Cortex of kidney (tissue), 1 donor: ENCODE results near the gene PDXDC1.
"Not testable (repeated sequence)": the region's sequence is repeated elsewhere in the genome, so short reads cannot be mapped to it uniquely, and the experiment has no call there.

ENCODE experiments used
- DNase-seq: peaks from one replicate; lab custom pipeline; 2025; lab: John Stamatoyannopoulos, UW

PDXDC1 gene

GRCh38 chr16:14971621-14972228 is 3.1 kb upstream of the PDXDC1 start:
- DNase-seq: not testable (repeated sequence)

GRCh38 chr16:14973785-14974322 is 972 bp upstream of the PDXDC1 start:
- DNase-seq: not testable (repeated sequence)

- DNase-seq: not testable (repeated sequence)
Measured at GRCh38 chr16:14974331-14974655, 533 bp upstream of the PDXDC1 start.

- not testable (repeated sequence) for DNase-seq
Measured at GRCh38 chr16:14975418-14976194, 780 bp downstream of the PDXDC1 start.

GRCh38 chr16:14976971-14977736 is 2.3 kb downstream of the PDXDC1 start:
- DNase-seq: not testable (repeated sequence)

GRCh38 chr16:14978281-14978680 is 3.5 kb downstream of the PDXDC1 start:
- DNase-seq: not testable (repeated sequence)

GRCh38 chr16:14978908-14979307 is 4.1 kb downstream of the PDXDC1 start:
- DNase-seq: not testable (repeated sequence)

GRCh38 chr16:14981234-14981633 is 6.4 kb downstream of the PDXDC1 start:
- DNase-seq: not testable (repeated sequence)

- DNase-seq: not testable (repeated sequence)
Measured at GRCh38 chr16:14982521-14982920, 7.7 kb downstream of the PDXDC1 start.

GRCh38 chr16:14988092-14988491 is 13.3 kb downstream of the PDXDC1 start:
- DNase-seq: not testable (repeated sequence)

- DNase-seq: not testable (repeated sequence)
Measured at GRCh38 chr16:14988661-14989191, 13.9 kb downstream of the PDXDC1 start.

GRCh38 chr16:14989291-14990281 is 14.8 kb downstream of the PDXDC1 start:
- not testable (repeated sequence) for DNase-seq

GRCh38 chr16:14993277-14994151 is 18.7 kb downstream of the PDXDC1 start:
- not testable (repeated sequence) for DNase-seq

- not testable (repeated sequence) for DNase-seq
Measured at GRCh38 chr16:14996702-14997101, 21.9 kb downstream of the PDXDC1 start.

- not testable (repeated sequence) for DNase-seq
Measured at GRCh38 chr16:14998300-14998699, 23.5 kb downstream of the PDXDC1 start.

GRCh38 chr16:14999845-15000244 is 25.0 kb downstream of the PDXDC1 start:
- DNase-seq: not testable (repeated sequence)

GRCh38 chr16:15002448-15002847 is 27.6 kb downstream of the PDXDC1 start:
- not testable (repeated sequence) for DNase-seq

- not testable (repeated sequence) for DNase-seq
Measured at GRCh38 chr16:15005357-15006132, 30.7 kb downstream of the PDXDC1 start.

GRCh38 chr16:15008647-15009046 is 33.8 kb downstream of the PDXDC1 start:
- DNase-seq: not testable (repeated sequence)
